Peyer's patch (tissue), 4 donors: ENCODE measurements around the gene CCDC78. TPM values are rescaled to one million over a fixed set of nuclear protein-coding genes. Genes with fewer than 3 reads are reported as not detected.
"Not testable (repeated sequence)": the region's sequence is repeated elsewhere in the genome, so short reads cannot be mapped to it uniquely, and the experiment has no call there.

Experiments used
- DNase-seq, 3 donors: peaks; one replicate each; pipeline ENCODE4 v3.0.0-alpha.2; 2017 to 2019
- H3K27ac ChIP-seq, 4 donors: fragments of 200-600 bp; sonication (generic); one replicate each; pipeline ENCODE4 v1.5.1; 2016 to 2019
- H3K27me3 ChIP-seq, 2 donors: fragments of 200-600 bp; sonication (generic); one replicate each; pipeline ENCODE4 v1.5.1; 2019
- H3K36me3 ChIP-seq, 3 donors: fragments of 200-600 bp; sonication (generic); one replicate each; pipeline ENCODE4 v1.5.1; 2016 to 2019
- H3K4me1 ChIP-seq, 4 donors: fragments of 200-600 bp; sonication (generic); one replicate each; pipeline ENCODE4 v1.5.1; 2016 to 2019
- H3K4me3 ChIP-seq, 4 donors: fragments of 200-600 bp; sonication (generic); 1 replicate in 3 of 4; 2 replicates in 1 of 4; pipeline ENCODE4 v1.5.1; 2016 to 2019; ENCODE audit warnings: mild to moderate bottlenecking in 1 of 4
- H3K9me3 ChIP-seq, 4 donors: fragments of 200-600 bp; sonication (generic); one replicate each; pipeline ENCODE4 v1.5.1; 2016 to 2019; ENCODE audit warnings: mild to moderate bottlenecking in 1 of 4
- CTCF ChIP-seq, 6 experiments: fragments of 450-650 bp in 4 of 6; fragments of 200-600 bp in 2 of 6; sonication (generic) in 1 of 6; IDR thresholded peaks; one replicate each; pipeline ENCODE4 v1.5.1; 2017 to 2019; ENCODE audit warnings: antibody characterized with exemption in 6 of 6, mild to moderate bottlenecking in 3 of 6, moderate library complexity in 1 of 6
- POLR2A ChIP-seq, 2 donors: fragments of 450-650 bp; IDR thresholded peaks; one replicate each; pipeline ENCODE4 v1.5.1; 2017; ENCODE audit warnings: antibody characterized with exemption in 2 of 2, mild to moderate bottlenecking in 2 of 2, moderate library complexity in 2 of 2
- total RNA-seq, 4 donors: library from RNA; depleted of rRNA; stranded (reverse); fragments of >200 nt; gene quantifications; one replicate each; pipeline ENCODE4 v1.1.0, GENCODE V29; 2016

Gene CCDC78
- total RNA-seq, 4 donors from 2014 or later = 2.1 to 13.2 (median 6.3) TPM

- H3K4me3 ChIP-seq = peak overlapping the region; percentile 53 to 82 (median 77)
- H3K9me3 ChIP-seq = no peaks in the 10 kb centered on the region
- TF ChIP-seq CTCF (IDR thresholded peaks at IDR 0.05) (peak in 3 of 6 experiments; percentile 2 to 15 (median 6)), POLR2A (IDR thresholded peaks at IDR 0.05) (no peak)
- H3K4me1 ChIP-seq = peaks cover 4 to 45% (median 22%) of the 10 kb centered on the region in 4 donors
- DNase-seq = peak in 1 of 3 donors; percentile 55
- H3K27ac ChIP-seq = peak overlapping the region in 1 of 4 donors; percentile 58
- no peaks in the 10 kb centered on the region for H3K36me3 ChIP-seq
- H3K27me3 ChIP-seq = peaks cover 0 to 8% of the 10 kb centered on the region in 2 donors
These were observed 10.6 kb downstream of the CCDC78 start for GRCh38 chr16:715477-716199.

GRCh38 chr16:714558-715476 is 11.4 kb downstream of the CCDC78 start, which contains the start of gene METRN:
TSS of gene METRN (plus strand) at chr16:715118. CDS start at chr16:715290, 172 bp downstream.
- DNase-seq = peak; percentile 94 to 96 (median 95)
- H3K36me3 ChIP-seq = no peaks in the 10 kb centered on the region
- peak within 1 kb of the TSS; percentile 53 to 82 (median 77) for H3K4me3 ChIP-seq
- H3K27me3 ChIP-seq = peaks cover 0 to 9% of the 10 kb centered on the region in 2 donors
- H3K9me3 ChIP-seq = no peaks in the 10 kb centered on the region
- peak within 1 kb of the TSS in 1 of 4 donors; percentile 58 for H3K27ac ChIP-seq
- TF ChIP-seq POLR2A (IDR thresholded peaks at IDR 0.05) (no peak), CTCF (IDR thresholded peaks at IDR 0.05) (no peak)
- peaks cover 4 to 38% (median 15%) of the 10 kb centered on the region in 4 donors for H3K4me1 ChIP-seq

GRCh38 chr16:714079-714478 is 12.2 kb downstream of the CCDC78 start:
- H3K4me3 ChIP-seq = no peak overlapping the region

GRCh38 chr16:712740-713250 is 13.4 kb downstream of the CCDC78 start:
- H3K4me3 ChIP-seq, H3K27ac ChIP-seq, H3K36me3 ChIP-seq, H3K9me3 ChIP-seq: not testable (repeated sequence)
- Histone ChIP-seq H3K27me3 (peaks cover 0 to 11% of the 10 kb centered on the region in 2 donors), H3K4me1 (peaks cover 4 to 24% (median 13%) of the 10 kb centered on the region in 4 donors)
- peak in 5 of 6 experiments; percentile 29 to 43 (median 34) for TF ChIP-seq CTCF (IDR thresholded peaks at IDR 0.05)
- DNase-seq = peak in 2 of 3 donors; percentile 55 to 74

More at GRCh38 chr16:714079-714478, 12.2 kb downstream of the CCDC78 start:
- H3K4me1 ChIP-seq = peaks cover 4 to 32% (median 13%) of the 10 kb centered on the region in 4 donors
- H3K27ac ChIP-seq = no peak overlapping the region
- no peaks in the 10 kb centered on the region for H3K9me3 ChIP-seq
- peaks cover 0 to 9% of the 10 kb centered on the region in 2 donors for H3K27me3 ChIP-seq
- no peak for DNase-seq
- no peaks in the 10 kb centered on the region for H3K36me3 ChIP-seq
- TF ChIP-seq POLR2A (IDR thresholded peaks at IDR 0.05) = no peak
- no peak for TF ChIP-seq CTCF (IDR thresholded peaks at IDR 0.05)

- no peak for TF ChIP-seq POLR2A (IDR thresholded peaks at IDR 0.05)
- peak; percentile 85 to 97 (median 92) for TF ChIP-seq CTCF (IDR thresholded peaks at IDR 0.05)
- H3K27ac ChIP-seq = no peak overlapping the region
- H3K36me3 ChIP-seq = no peaks in the 10 kb centered on the region
- peaks cover 4 to 24% (median 13%) of the 10 kb centered on the region in 4 donors for H3K4me1 ChIP-seq
- DNase-seq = peak; percentile 68 to 89 (median 87)
- no peaks in the 10 kb centered on the region for H3K9me3 ChIP-seq
- H3K27me3 ChIP-seq = peaks cover 0 to 18% of the 10 kb centered on the region in 2 donors
- no peak overlapping the region for H3K4me3 ChIP-seq
These were observed 14.5 kb downstream of the CCDC78 start for GRCh38 chr16:711548-712320.
